GM23338 (cell line): ENCODE measurements around the gene CORO2A. TPM values are rescaled to one million over a fixed set of nuclear protein-coding genes. Genes with fewer than 3 reads are reported as not detected.

ENCODE experiments used
- ATAC-seq: fragments of 200-7000 bp; cut with Tn5 transposase; 3 replicates; pipeline ENCODE4 v1.9.1; 2020
- DNase-seq: peaks from one replicate; pipeline ENCODE4 v3.0.0-alpha.2; 2015; ENCODE audit warnings: low spot score
- H2AFZ ChIP-seq: fragments of 200-600 bp; sonication (generic); 2 replicates; pipeline ENCODE4 v1.8.0; 2016; ENCODE audit warnings: antibody characterized with exemption, mild to moderate bottlenecking, moderate library complexity
- H3F3A ChIP-seq: fragments of 200-600 bp; sonication (generic); replicated peaks from 2 replicates; pipeline ENCODE4 v1.8.0; 2017; ENCODE audit warnings: antibody characterized with exemption, mixed run types, low read depth
- H3K27ac ChIP-seq: fragments of 200-600 bp; sonication (generic); 2 replicates; pipeline ENCODE4 v1.6.1; 2016; ENCODE audit warnings: low read depth
- H3K27me3 ChIP-seq: fragments of 200-600 bp; sonication (generic); 2 replicates; pipeline ENCODE4 v1.8.0; 2016; ENCODE audit warnings: mild to moderate bottlenecking, mixed run types, moderate library complexity; ENCODE audit not compliant: insufficient read depth
- H3K36me3 ChIP-seq: fragments of 200-600 bp; sonication (generic); 2 replicates; pipeline ENCODE4 v1.8.0; 2016; ENCODE audit warnings: mild to moderate bottlenecking; ENCODE audit not compliant: insufficient read depth
- H3K4me1 ChIP-seq: fragments of 200-600 bp; sonication (generic); 2 replicates; pipeline ENCODE4 v1.8.0; 2016; ENCODE audit warnings: mild to moderate bottlenecking, moderate library complexity; ENCODE audit not compliant: insufficient read depth
- H3K4me2 ChIP-seq: fragments of 200-600 bp; sonication (generic); 2 replicates; pipeline ENCODE4 v1.7.1; 2017; ENCODE audit warnings: mixed run types
- H3K4me3 ChIP-seq: fragments of 200-600 bp; sonication (generic); 2 replicates; pipeline ENCODE4 v1.6.1; 2016; ENCODE audit warnings: mixed run types
- H3K79me2 ChIP-seq: fragments of 200-600 bp; sonication (generic); replicated peaks from 2 replicates; pipeline ENCODE4 v1.8.0; 2017; ENCODE audit warnings: mild to moderate bottlenecking; ENCODE audit not compliant: insufficient read depth
- H3K9me2 ChIP-seq: fragments of 200-600 bp; sonication (generic); 2 replicates; pipeline ENCODE4 v1.8.0; 2017; ENCODE audit not compliant: insufficient read depth
- H4K20me1 ChIP-seq: fragments of 200-600 bp; sonication (generic); replicated peaks from 2 replicates; pipeline ENCODE4 v1.8.0; 2017; ENCODE audit warnings: mild to moderate bottlenecking; ENCODE audit not compliant: insufficient read depth
- H3K27ac Mint-ChIP-seq: 2 replicates; pipeline ENCODE4 v1.8.0; 2020; ENCODE audit warnings: inconsistent platforms, mild to moderate bottlenecking, moderate library complexity, mixed read lengths
- H3K27me3 Mint-ChIP-seq: 3 replicates; pipeline ENCODE4 v1.8.0; 2022; ENCODE audit warnings: low read depth, mild to moderate bottlenecking, moderate library complexity, mixed read lengths, inconsistent platforms; ENCODE audit not compliant: insufficient read depth, poor library complexity
- H3K36me3 Mint-ChIP-seq: 3 replicates; pipeline ENCODE4 v1.8.0; 2021; ENCODE audit warnings: low read depth, mild to moderate bottlenecking, inconsistent platforms, moderate library complexity, mixed read lengths
- H3K4me1 Mint-ChIP-seq: 3 replicates; pipeline ENCODE4 v1.8.0; 2020; ENCODE audit warnings: mild to moderate bottlenecking, inconsistent platforms, mixed read lengths
- H3K4me3 Mint-ChIP-seq: 3 replicates; pipeline ENCODE4 v1.8.0; 2021; ENCODE audit warnings: moderate library complexity, mild to moderate bottlenecking, inconsistent platforms, mixed read lengths
- H3K9me3 Mint-ChIP-seq: 3 replicates; pipeline ENCODE4 v1.8.0; 2020; ENCODE audit warnings: moderate library complexity, mild to moderate bottlenecking, inconsistent platforms, mixed read lengths
- CREB1 ChIP-seq: fragments of 250-450 bp; sonication (Bioruptor Pico); IDR thresholded peaks from 2 replicates; pipeline ENCODE4 v1.5.0; 2020; ENCODE audit warnings: low read depth, mild to moderate bottlenecking, moderate library complexity
- EZH2 ChIP-seq: fragments of 200-600 bp; sonication (generic); IDR thresholded peaks from one replicate; pipeline ENCODE4 v1.8.0; 2017; ENCODE audit warnings: antibody characterized with exemption, mild to moderate bottlenecking, low read depth; ENCODE audit not compliant: unreplicated experiment
- EZH2phosphoT487 ChIP-seq: fragments of 200-600 bp; sonication (generic); IDR thresholded peaks from one replicate; pipeline ENCODE4 v1.8.1; 2018; ENCODE audit warnings: antibody characterized with exemption; ENCODE audit not compliant: unreplicated experiment
- JUNB ChIP-seq: IDR thresholded peaks from one replicate; pipeline ENCODE4 v1.6.1; 2016; ENCODE audit warnings: antibody characterized with exemption; ENCODE audit not compliant: unreplicated experiment
- NANOG ChIP-seq: IDR thresholded peaks from 2 replicates; pipeline ENCODE4 v1.6.1; 2016; ENCODE audit warnings: antibody characterized with exemption, borderline replicate concordance
- POLR2AphosphoS5 ChIP-seq: IDR thresholded peaks from 2 replicates; pipeline ENCODE4 v1.6.1; 2016; ENCODE audit warnings: antibody characterized with exemption, low read depth
- STAT1 ChIP-seq: IDR thresholded peaks from one replicate; pipeline ENCODE4 v1.6.1; 2016; ENCODE audit warnings: antibody characterized with exemption; ENCODE audit not compliant: unreplicated experiment
- ZNF114 ChIP-seq: fragments of 250-450 bp; sonication (Bioruptor Pico); IDR thresholded peaks from 2 replicates; pipeline ENCODE4 v1.5.0; 2020; ENCODE audit warnings: mild to moderate bottlenecking, moderate library complexity
- ZNF331 ChIP-seq: fragments of 250-450 bp; sonication (Bioruptor Pico); IDR thresholded peaks from 2 replicates; pipeline ENCODE4 v1.5.0; 2020; ENCODE audit warnings: low read depth, mild to moderate bottlenecking, moderate library complexity
- polyA plus RNA-seq: library from polyadenylated mRNA; unstranded; fragments of >200 nt; fragmentation: Nextera tagmentation; extraction: Ambion mirVana; gene quantifications from 2 replicates; pipeline ENCODE4 v1.2.1, GENCODE V29; 2016
- total RNA-seq: library from RNA; depleted of rRNA; stranded (reverse); fragments of >200 nt; shearing (Covaris generic); gene quantifications from 2 replicates; pipeline ENCODE4 v1.2.3, GENCODE V29; 2014
- TF ChIP-seq, protein P1 (sequence below): IDR thresholded peaks from one replicate; pipeline ENCODE4 v1.6.1; 2018; ENCODE audit warnings: antibody characterized with exemption; ENCODE audit not compliant: unreplicated experiment
- TF ChIP-seq, protein P2 (sequence below): fragments of 250-450 bp; sonication (Bioruptor Pico); IDR thresholded peaks from 2 replicates; pipeline ENCODE4 v1.5.0; 2020; ENCODE audit warnings: mild to moderate bottlenecking, moderate library complexity
- TF ChIP-seq, protein P3 (sequence below), 2 experiments: fragments of 200-600 bp in 1 of 2; sonication (generic) in 1 of 2; conservative IDR thresholded peaks; 2 replicates each; pipeline versions ENCODE4 v1.5.1 to v1.6.1; 2016 to 2017; ENCODE audit warnings: antibody characterized with exemption in 2 of 2, low read depth in 2 of 2, mild to moderate bottlenecking in 2 of 2, moderate library complexity in 1 of 2
- TF ChIP-seq, protein P4 (sequence below): IDR thresholded peaks from 2 replicates; pipeline ENCODE4 v1.6.1; 2016; ENCODE audit warnings: antibody characterized with exemption

Gene CORO2A
- total and polyA plus RNA-seq, 2 experiments from 2014 or later = 12.9 to 27.6 TPM

DNA sequence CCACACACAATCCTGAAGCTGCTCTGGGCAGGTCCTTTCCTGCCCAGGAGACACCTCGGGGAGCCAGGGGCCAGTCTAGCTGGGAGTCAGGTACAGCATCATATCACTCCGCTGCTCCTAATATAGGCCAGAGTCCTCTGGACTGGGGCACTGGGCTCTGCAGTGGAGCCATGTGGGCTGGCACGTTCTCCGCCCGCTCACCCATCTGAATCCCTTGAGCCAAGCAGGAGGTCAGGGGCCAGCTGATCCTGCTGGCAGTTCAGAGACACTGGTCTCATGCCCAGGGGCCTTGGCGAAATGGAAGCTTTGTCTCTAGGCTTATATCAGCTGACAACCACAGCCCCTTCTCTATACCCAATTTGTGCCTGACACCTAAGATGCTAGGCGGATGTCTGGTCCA is 9.3 kb upstream of the CORO2A start:
- Mint-ChIP-seq H3K27ac (no peak overlapping the region), H3K9me3 (no peaks in the 10 kb centered on the region)
- no peak overlapping the region for H2AFZ ChIP-seq

More for the DNA sequence above, 9.3 kb upstream of the CORO2A start:
- H3K4me2 ChIP-seq = no peak overlapping the region
- no peak for TF ChIP-seq ZNF114 (CRISPR knock-in tag)
- TF ChIP-seq POLR2AphosphoS5 = no peak
- TF ChIP-seq, protein P1, sequence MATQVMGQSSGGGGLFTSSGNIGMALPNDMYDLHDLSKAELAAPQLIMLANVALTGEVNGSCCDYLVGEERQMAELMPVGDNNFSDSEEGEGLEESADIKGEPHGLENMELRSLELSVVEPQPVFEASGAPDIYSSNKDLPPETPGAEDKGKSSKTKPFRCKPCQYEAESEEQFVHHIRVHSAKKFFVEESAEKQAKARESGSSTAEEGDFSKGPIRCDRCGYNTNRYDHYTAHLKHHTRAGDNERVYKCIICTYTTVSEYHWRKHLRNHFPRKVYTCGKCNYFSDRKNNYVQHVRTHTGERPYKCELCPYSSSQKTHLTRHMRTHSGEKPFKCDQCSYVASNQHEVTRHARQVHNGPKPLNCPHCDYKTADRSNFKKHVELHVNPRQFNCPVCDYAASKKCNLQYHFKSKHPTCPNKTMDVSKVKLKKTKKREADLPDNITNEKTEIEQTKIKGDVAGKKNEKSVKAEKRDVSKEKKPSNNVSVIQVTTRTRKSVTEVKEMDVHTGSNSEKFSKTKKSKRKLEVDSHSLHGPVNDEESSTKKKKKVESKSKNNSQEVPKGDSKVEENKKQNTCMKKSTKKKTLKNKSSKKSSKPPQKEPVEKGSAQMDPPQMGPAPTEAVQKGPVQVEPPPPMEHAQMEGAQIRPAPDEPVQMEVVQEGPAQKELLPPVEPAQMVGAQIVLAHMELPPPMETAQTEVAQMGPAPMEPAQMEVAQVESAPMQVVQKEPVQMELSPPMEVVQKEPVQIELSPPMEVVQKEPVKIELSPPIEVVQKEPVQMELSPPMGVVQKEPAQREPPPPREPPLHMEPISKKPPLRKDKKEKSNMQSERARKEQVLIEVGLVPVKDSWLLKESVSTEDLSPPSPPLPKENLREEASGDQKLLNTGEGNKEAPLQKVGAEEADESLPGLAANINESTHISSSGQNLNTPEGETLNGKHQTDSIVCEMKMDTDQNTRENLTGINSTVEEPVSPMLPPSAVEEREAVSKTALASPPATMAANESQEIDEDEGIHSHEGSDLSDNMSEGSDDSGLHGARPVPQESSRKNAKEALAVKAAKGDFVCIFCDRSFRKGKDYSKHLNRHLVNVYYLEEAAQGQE = no peak
- no peak for TF ChIP-seq NANOG
- TF ChIP-seq, protein P2, sequence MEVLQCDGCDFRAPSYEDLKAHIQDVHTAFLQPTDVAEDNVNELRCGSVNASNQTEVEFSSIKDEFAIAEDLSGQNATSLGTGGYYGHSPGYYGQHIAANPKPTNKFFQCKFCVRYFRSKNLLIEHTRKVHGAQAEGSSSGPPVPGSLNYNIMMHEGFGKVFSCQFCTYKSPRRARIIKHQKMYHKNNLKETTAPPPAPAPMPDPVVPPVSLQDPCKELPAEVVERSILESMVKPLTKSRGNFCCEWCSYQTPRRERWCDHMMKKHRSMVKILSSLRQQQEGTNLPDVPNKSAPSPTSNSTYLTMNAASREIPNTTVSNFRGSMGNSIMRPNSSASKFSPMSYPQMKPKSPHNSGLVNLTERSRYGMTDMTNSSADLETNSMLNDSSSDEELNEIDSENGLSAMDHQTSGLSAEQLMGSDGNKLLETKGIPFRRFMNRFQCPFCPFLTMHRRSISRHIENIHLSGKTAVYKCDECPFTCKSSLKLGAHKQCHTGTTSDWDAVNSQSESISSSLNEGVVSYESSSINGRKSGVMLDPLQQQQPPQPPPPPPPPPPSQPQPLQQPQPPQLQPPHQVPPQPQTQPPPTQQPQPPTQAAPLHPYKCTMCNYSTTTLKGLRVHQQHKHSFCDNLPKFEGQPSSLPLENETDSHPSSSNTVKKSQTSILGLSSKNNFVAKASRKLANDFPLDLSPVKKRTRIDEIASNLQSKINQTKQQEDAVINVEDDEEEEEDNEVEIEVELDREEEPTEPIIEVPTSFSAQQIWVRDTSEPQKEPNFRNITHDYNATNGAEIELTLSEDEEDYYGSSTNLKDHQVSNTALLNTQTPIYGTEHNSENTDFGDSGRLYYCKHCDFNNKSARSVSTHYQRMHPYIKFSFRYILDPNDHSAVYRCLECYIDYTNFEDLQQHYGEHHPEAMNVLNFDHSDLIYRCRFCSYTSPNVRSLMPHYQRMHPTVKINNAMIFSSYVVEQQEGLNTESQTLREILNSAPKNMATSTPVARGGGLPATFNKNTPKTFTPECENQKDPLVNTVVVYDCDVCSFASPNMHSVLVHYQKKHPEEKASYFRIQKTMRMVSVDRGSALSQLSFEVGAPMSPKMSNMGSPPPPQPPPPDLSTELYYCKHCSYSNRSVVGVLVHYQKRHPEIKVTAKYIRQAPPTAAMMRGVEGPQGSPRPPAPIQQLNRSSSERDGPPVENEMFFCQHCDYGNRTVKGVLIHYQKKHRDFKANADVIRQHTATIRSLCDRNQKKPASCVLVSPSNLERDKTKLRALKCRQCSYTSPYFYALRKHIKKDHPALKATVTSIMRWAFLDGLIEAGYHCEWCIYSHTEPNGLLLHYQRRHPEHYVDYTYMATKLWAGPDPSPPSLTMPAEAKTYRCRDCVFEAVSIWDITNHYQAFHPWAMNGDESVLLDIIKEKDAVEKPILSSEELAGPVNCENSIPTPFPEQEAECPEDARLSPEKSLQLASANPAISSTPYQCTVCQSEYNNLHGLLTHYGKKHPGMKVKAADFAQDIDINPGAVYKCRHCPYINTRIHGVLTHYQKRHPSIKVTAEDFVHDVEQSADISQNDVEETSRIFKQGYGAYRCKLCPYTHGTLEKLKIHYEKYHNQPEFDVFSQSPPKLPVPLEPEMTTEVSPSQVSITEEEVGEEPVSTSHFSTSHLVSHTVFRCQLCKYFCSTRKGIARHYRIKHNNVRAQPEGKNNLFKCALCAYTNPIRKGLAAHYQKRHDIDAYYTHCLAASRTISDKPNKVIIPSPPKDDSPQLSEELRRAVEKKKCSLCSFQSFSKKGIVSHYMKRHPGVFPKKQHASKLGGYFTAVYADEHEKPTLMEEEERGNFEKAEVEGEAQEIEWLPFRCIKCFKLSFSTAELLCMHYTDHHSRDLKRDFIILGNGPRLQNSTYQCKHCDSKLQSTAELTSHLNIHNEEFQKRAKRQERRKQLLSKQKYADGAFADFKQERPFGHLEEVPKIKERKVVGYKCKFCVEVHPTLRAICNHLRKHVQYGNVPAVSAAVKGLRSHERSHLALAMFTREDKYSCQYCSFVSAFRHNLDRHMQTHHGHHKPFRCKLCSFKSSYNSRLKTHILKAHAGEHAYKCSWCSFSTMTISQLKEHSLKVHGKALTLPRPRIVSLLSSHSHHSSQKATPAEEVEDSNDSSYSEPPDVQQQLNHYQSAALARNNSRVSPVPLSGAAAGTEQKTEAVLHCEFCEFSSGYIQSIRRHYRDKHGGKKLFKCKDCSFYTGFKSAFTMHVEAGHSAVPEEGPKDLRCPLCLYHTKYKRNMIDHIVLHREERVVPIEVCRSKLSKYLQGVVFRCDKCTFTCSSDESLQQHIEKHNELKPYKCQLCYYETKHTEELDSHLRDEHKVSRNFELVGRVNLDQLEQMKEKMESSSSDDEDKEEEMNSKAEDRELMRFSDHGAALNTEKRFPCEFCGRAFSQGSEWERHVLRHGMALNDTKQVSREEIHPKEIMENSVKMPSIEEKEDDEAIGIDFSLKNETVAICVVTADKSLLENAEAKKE (CRISPR knock-in tag) = no peak
- no peak for TF ChIP-seq EZH2phosphoT487
- TF ChIP-seq, protein P3, sequence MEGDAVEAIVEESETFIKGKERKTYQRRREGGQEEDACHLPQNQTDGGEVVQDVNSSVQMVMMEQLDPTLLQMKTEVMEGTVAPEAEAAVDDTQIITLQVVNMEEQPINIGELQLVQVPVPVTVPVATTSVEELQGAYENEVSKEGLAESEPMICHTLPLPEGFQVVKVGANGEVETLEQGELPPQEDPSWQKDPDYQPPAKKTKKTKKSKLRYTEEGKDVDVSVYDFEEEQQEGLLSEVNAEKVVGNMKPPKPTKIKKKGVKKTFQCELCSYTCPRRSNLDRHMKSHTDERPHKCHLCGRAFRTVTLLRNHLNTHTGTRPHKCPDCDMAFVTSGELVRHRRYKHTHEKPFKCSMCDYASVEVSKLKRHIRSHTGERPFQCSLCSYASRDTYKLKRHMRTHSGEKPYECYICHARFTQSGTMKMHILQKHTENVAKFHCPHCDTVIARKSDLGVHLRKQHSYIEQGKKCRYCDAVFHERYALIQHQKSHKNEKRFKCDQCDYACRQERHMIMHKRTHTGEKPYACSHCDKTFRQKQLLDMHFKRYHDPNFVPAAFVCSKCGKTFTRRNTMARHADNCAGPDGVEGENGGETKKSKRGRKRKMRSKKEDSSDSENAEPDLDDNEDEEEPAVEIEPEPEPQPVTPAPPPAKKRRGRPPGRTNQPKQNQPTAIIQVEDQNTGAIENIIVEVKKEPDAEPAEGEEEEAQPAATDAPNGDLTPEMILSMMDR (conservative IDR thresholded peaks at IDR 0.05; ENCODE audit: low read depth in 2 of 2) = no peak
- no peak for TF ChIP-seq JUNB
- no peak for TF ChIP-seq ZNF331 (CRISPR knock-in tag)
- no peak for TF ChIP-seq STAT1
- no peak for TF ChIP-seq EZH2
- TF ChIP-seq, protein P4, sequence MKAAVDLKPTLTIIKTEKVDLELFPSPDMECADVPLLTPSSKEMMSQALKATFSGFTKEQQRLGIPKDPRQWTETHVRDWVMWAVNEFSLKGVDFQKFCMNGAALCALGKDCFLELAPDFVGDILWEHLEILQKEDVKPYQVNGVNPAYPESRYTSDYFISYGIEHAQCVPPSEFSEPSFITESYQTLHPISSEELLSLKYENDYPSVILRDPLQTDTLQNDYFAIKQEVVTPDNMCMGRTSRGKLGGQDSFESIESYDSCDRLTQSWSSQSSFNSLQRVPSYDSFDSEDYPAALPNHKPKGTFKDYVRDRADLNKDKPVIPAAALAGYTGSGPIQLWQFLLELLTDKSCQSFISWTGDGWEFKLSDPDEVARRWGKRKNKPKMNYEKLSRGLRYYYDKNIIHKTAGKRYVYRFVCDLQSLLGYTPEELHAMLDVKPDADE = no peak
- TF ChIP-seq CREB1 (CRISPR knock-in tag) = no peak
- H3K27ac ChIP-seq = no peak overlapping the region
- no peaks in the 10 kb centered on the region for H3K79me2 ChIP-seq
- Mint-ChIP-seq H3K4me3 (no peak overlapping the region), H3K27me3 (peaks cover 6% of the 10 kb centered on the region), H3K36me3 (no peaks in the 10 kb centered on the region; the same call in 1 of the 3 replicates), H3K4me1 (peaks cover 26% of the 10 kb centered on the region)
- no peaks in the 10 kb centered on the region for H3K36me3 ChIP-seq
- H3K4me3 ChIP-seq = no peak overlapping the region
- no peaks in the 10 kb centered on the region for H4K20me1 ChIP-seq
- H3K27me3 ChIP-seq = no peaks in the 10 kb centered on the region
- no peak for ATAC-seq
- H3K9me2 ChIP-seq = no peaks in the 10 kb centered on the region
- DNase-seq = no peak
- peaks cover 24% of the 10 kb centered on the region for H3K4me1 ChIP-seq
- no peaks in the 10 kb centered on the region for H3F3A ChIP-seq
